Sigmoid colon (tissue), 7 donors: Measurements from ENCODE around the gene PLEKHH3. TPM values are rescaled to one million over a fixed set of nuclear protein-coding genes. Genes with fewer than 3 reads are reported as not detected.

Experiments
- DNase-seq: peaks from one replicate; pipeline ENCODE4 v3.0.0-alpha.2; 2019
- H3K27ac ChIP-seq, 4 donors: fragments of 200-600 bp; sonication (generic); one replicate each; pipeline ENCODE4 v1.5.1; 2016 to 2019; ENCODE audit warnings: mild to moderate bottlenecking in 1 of 4
- H3K27me3 ChIP-seq, 3 donors: fragments of 200-600 bp; sonication (generic); one replicate each; pipeline ENCODE4 v1.5.1; 2019; ENCODE audit warnings: mild to moderate bottlenecking in 1 of 3
- H3K36me3 ChIP-seq, 4 donors: fragments of 200-600 bp; sonication (generic); one replicate each; pipeline ENCODE4 v1.5.1; 2016 to 2019
- H3K4me1 ChIP-seq, 4 donors: fragments of 200-600 bp; sonication (generic); one replicate each; pipeline ENCODE4 v1.5.1; 2017 to 2019
- H3K4me3 ChIP-seq, 4 donors: fragments of 200-600 bp; sonication (generic); one replicate each; pipeline ENCODE4 v1.5.1; 2017 to 2019; ENCODE audit warnings: mild to moderate bottlenecking in 2 of 4, moderate library complexity in 1 of 4
- H3K9me3 ChIP-seq, 4 donors: fragments of 200-600 bp in 3 of 4; sonication (generic) in 3 of 4; one replicate each; pipeline versions ENCODE4 v1.5.1 to v1.6.1; 2013 to 2019
- CTCF ChIP-seq, 4 experiments: fragments of 450-650 bp in 3 of 4; fragments of 200-600 bp in 1 of 4; IDR thresholded peaks; one replicate each; pipeline ENCODE4 v1.5.1; 2016 to 2019; ENCODE audit warnings: antibody characterized with exemption in 4 of 4, mild to moderate bottlenecking in 3 of 4, moderate library complexity in 2 of 4
- EP300 ChIP-seq, 4 donors: sonication (generic); formaldehyde crosslinking; IDR thresholded peaks; one replicate each; pipeline ENCODE4 v1.6.1; 2017; ENCODE audit warnings: antibody characterized with exemption in 4 of 4
- POLR2A ChIP-seq, 2 donors: fragments of 450-650 bp; IDR thresholded peaks; one replicate each; pipeline ENCODE4 v1.6.1; 2016; ENCODE audit warnings: antibody characterized with exemption in 2 of 2, mild to moderate bottlenecking in 2 of 2, moderate library complexity in 2 of 2
- POLR2AphosphoS5 ChIP-seq, 4 donors: sonication (generic); formaldehyde crosslinking; IDR thresholded peaks; one replicate each; pipeline ENCODE4 v1.6.1; 2017; ENCODE audit warnings: antibody characterized with exemption in 4 of 4
- WGBS, 2 donors: extraction: QIAGEN DNeasy Blood & Tissue Kit; methylation state at CpG; one replicate each; pipeline ENCODE4 v1.1.7; 2013; 5-methylcytosine and 5-hydroxymethylcytosine counted together
- intact Hi-C: fragments of 100-400 bp; cut with DNase I; formaldehyde crosslinking; loops from one replicate; pipeline ENCODE4 v1.15.1; 2023
- polyA plus RNA-seq, 3 donors: library from polyadenylated mRNA; stranded (reverse); fragments of 200-250 nt; gene quantifications; one replicate each; pipeline ENCODE4 v1.2.3, GENCODE V29; 2013
- total RNA-seq, 4 donors: library from RNA; depleted of rRNA; stranded (reverse); fragments of >200 nt; gene quantifications; one replicate each; pipeline ENCODE4 v1.1.0, GENCODE V29; 2016
- donor health status: healthy with polysubstance abuse.
- donor health status: Bipolar disorder and iron deficiency.
- donor health status: healthy.

PLEKHH3 gene
- total and polyA plus RNA-seq, 7 donors: 4.4 to 25.2 (median 14.7) TPM

GRCh38 chr17:42709561-42709960 is 32.8 kb upstream of the PLEKHH3 start:
- H3K4me1 ChIP-seq: no peaks in the 10 kb centered on the region
- no peaks in the 10 kb centered on the region for H3K9me3 ChIP-seq
- H3K36me3 ChIP-seq: peaks cover 46 to 100% (median 76%) of the 10 kb centered on the region in 4 donors
- WGBS, 2 donors: 87 to 90% methylated on average over 2 of the region's 2 CpGs
- H3K27ac ChIP-seq: no peak overlapping the region
- H3K27me3 ChIP-seq: no peaks in the 10 kb centered on the region
- no peak overlapping the region for H3K4me3 ChIP-seq
- no peak for DNase-seq
- intact Hi-C loops: no loop called here
- no peak for TF ChIP-seq POLR2AphosphoS5 (IDR thresholded peaks at IDR 0.05)
- no peak for TF ChIP-seq POLR2A (IDR thresholded peaks at IDR 0.05)
- TF ChIP-seq EP300 (IDR thresholded peaks at IDR 0.05): no peak
- TF ChIP-seq CTCF (IDR thresholded peaks at IDR 0.05): no peak

- Histone ChIP-seq H3K9me3 (no peaks in the 10 kb centered on the region), H3K4me3 (no peak overlapping the region), H3K27me3 (no peaks in the 10 kb centered on the region), H3K4me1 (no peaks in the 10 kb centered on the region), H3K36me3 (peaks cover 56 to 100% (median 83%) of the 10 kb centered on the region in 4 donors), H3K27ac (no peak overlapping the region)
- no peak for DNase-seq
- intact Hi-C loops: no loop called here
- TF ChIP-seq POLR2AphosphoS5 (IDR thresholded peaks at IDR 0.05) (no peak), EP300 (IDR thresholded peaks at IDR 0.05) (no peak), POLR2A (IDR thresholded peaks at IDR 0.05) (no peak), CTCF (IDR thresholded peaks at IDR 0.05) (no peak)
- WGBS, 2 donors: 96 to 98% methylated on average over 3 of the region's 3 CpGs
These were observed 31.8 kb upstream of the PLEKHH3 start for GRCh38 chr17:42708588-42708987.

GRCh38 chr17:42706732-42707131 is 29.9 kb upstream of the PLEKHH3 start:
- Histone ChIP-seq H3K4me3 (no peak overlapping the region), H3K27ac (no peak overlapping the region), H3K36me3 (peaks cover 62 to 100% (median 88%) of the 10 kb centered on the region in 4 donors), H3K4me1 (no peaks in the 10 kb centered on the region), H3K27me3 (no peaks in the 10 kb centered on the region), H3K9me3 (no peaks in the 10 kb centered on the region)
- WGBS, 2 donors: 70 to 85% methylated on average over 5 of the region's 5 CpGs
- TF ChIP-seq EP300 (IDR thresholded peaks at IDR 0.05) (no peak), CTCF (IDR thresholded peaks at IDR 0.05) (no peak), POLR2AphosphoS5 (IDR thresholded peaks at IDR 0.05) (no peak), POLR2A (IDR thresholded peaks at IDR 0.05) (no peak)
- no peak for DNase-seq
- intact Hi-C loops: no loop called here

GRCh38 chr17:42704837-42705494 is 28.2 kb upstream of the PLEKHH3 start:
- H3K27ac ChIP-seq: no peak overlapping the region
- TF ChIP-seq POLR2AphosphoS5 (IDR thresholded peaks at IDR 0.05) (no peak), EP300 (IDR thresholded peaks at IDR 0.05) (no peak)
- H3K36me3 ChIP-seq: peaks cover 62 to 100% (median 83%) of the 10 kb centered on the region in 4 donors

GRCh38 chr17:42704490-42704836 is 27.7 kb upstream of the PLEKHH3 start:
- DNase-seq: no peak
- intact Hi-C loops: no loop called here
- H3K36me3 ChIP-seq: peaks cover 62 to 100% (median 78%) of the 10 kb centered on the region in 4 donors

More at GRCh38 chr17:42704837-42705494, 28.2 kb upstream of the PLEKHH3 start:
- DNase-seq: no peak
- WGBS, 2 donors: 70 to 86% methylated on average over 8 of the region's 8 CpGs
- no peaks in the 10 kb centered on the region for H3K27me3 ChIP-seq
- H3K9me3 ChIP-seq: no peaks in the 10 kb centered on the region
- no peaks in the 10 kb centered on the region for H3K4me1 ChIP-seq
- H3K4me3 ChIP-seq: no peak overlapping the region
- intact Hi-C loops: no loop called here

More at GRCh38 chr17:42704490-42704836, 27.7 kb upstream of the PLEKHH3 start:
- Histone ChIP-seq H3K9me3 (no peaks in the 10 kb centered on the region), H3K4me1 (peaks cover 0 to 3% (median under 1%) of the 10 kb centered on the region in 4 donors), H3K27me3 (no peaks in the 10 kb centered on the region), H3K4me3 (no peak overlapping the region), H3K27ac (no peak overlapping the region)
- WGBS, 2 donors: 88 to 96% methylated on average over 5 of the region's 5 CpGs
- no peak for TF ChIP-seq POLR2A (IDR thresholded peaks at IDR 0.05)
- no peak for TF ChIP-seq CTCF (IDR thresholded peaks at IDR 0.05)
- TF ChIP-seq EP300 (IDR thresholded peaks at IDR 0.05): no peak
- no peak for TF ChIP-seq POLR2AphosphoS5 (IDR thresholded peaks at IDR 0.05)
